GM21423 (cell line): ENCODE data around the gene NUDT4.
"Not testable (repeated sequence)": the region's sequence is repeated elsewhere in the genome, so short reads cannot be mapped to it uniquely, and the experiment has no call there.

ENCODE experiments used
- ATAC-seq: cut with Tn5 transposase; IDR thresholded peaks from one replicate; pipeline ENCODE4 v1.9.1; 2021; ENCODE audit warnings: mild to moderate bottlenecking, moderate library complexity; ENCODE audit not compliant: unreplicated experiment

NUDT4 gene

DNA sequence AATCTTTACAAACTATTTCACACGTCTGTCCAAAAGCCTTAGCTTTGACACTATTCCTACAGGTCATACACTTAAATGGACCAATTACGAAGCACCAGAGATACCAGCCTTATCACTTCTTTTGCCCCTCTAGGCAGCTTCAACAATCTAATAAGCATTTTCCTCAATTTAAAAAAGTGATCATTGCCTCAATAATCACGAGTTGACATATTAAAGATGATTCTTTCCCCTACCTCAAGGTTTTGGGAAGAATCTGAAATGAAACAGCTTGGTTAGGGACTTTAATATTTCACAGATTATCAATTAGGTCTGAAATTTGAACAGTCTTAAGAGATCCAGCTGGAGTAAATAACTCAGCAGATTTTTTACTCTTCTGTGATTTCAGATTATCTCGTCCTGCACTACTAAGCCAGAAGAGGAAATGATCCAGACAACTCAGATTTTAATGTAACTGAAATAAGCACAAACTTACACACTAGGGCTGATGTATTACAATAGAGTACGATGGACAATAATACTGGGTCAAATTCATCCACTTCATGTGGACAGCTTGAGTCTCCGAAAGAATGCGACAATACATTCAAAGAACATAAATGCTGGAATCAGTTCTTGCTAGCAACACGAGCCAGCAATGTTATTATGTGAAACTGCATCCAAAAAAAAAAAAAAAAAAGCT, 48.1 kb downstream of the NUDT4 start:
- no peak for ATAC-seq

DNA sequence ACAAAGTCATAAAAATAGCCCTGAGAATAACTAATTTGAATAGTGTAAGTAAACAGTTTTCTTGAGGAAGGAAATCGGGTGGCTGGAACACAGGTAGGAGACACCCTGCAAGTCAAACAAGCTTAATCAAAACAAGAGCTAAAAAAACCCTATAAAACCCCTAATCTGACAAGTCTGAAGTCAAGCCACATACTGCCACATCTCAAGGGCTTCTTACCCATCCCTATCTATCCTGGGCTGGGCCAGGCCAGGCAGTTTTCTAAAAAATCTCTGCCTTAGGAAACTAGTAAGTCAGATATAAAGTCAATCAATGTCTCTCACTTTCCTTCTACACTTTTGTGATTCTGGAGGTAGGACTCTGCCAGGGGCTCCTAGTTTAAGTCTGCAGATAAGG, 48.7 kb downstream of the NUDT4 start:
- ATAC-seq, result no peak

DNA sequence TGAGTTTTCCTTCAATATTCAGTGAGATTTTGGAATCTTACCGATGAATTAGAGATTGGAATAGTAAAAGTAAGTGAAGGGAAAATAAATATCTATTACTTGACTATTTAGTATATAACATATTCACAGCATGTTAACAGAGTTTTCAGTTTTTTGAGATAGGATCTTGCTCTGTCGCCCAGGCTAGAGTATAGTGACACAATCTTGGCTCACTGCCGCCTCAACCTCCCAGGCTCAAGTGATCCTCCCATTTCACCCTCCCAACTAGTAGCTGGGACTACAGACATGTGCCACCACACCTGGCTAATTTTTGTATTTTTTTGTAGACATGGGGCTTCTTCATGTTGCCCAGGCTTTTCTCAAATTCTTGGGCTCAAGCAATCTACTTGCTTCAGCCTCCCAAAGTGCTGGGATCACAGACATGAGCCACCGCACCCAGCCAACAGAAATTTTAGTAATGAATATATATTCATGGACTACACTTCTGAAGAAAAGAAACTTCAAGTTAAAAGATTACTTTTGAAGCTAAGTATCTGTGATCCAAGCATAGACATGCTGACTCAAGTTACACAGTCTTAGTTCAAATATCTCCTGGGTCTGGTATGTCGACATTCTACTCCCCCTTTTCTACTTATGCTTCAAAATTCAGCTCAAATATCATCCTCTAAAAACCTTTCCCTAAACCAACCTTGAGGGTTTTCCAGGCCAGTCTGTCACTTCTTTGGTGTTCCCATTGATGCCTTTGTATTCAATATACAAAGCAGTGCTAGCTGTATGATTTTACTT, 50.2 kb downstream of the NUDT4 start:
- ATAC-seq, result no peak

DNA sequence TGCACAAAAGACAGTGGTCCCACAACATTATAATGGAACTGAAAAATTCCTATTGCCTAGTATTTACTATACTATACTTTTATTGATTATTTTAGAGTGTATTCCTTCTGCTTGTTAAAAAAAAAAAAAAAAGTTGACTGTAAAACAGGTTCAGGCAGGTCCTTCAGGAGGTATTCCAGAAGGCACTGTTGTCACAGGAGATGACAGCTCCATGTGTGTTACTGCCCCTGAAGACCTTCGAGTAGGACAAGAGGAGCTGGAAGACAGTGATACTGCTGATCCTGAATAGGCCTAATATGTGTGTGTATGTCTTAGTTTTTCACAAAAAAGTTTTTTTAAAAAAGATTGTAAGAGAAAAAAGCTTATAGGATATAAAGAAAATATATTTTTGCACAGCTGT, 51.7 kb downstream of the NUDT4 start:
- no peak for ATAC-seq

DNA sequence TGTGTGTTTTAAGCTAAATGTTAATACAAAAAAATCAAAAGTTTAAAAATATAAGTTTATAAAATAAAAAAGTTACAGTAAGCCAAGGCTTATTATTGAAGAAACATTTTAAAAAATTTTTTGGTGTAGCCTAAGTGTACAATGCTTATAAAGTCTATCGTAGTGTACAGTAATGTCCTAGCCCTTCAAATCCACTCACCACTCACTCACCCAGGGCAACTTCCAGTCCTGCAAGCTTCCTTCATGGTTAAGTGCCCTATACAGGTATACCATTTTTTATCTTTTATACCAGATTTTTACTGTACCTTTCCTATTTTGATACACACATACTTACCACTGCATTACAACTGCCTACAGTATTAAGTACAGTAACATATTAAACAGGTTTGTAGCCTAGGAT, 52.1 kb downstream of the NUDT4 start:
- no peak for ATAC-seq

DNA sequence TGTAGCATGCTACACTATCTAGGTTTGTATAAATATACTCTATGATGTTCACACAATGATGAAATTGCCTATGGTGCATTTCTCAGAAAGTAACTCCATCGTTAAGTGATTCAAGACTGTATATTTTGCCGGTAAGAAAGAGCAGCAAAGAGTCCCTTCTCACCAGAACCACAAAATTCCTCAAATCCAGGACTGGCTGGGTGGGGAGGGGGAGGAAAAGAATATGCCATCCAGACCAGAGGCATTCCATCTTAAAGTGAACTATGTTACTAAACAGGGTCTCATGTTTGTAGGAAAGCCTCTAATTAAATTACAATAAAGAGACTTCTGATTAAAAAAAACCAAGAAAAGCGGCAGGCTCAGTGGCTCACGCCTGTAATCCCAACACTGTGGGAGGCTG, 52.6 kb downstream of the NUDT4 start:
- no peak for ATAC-seq

DNA sequence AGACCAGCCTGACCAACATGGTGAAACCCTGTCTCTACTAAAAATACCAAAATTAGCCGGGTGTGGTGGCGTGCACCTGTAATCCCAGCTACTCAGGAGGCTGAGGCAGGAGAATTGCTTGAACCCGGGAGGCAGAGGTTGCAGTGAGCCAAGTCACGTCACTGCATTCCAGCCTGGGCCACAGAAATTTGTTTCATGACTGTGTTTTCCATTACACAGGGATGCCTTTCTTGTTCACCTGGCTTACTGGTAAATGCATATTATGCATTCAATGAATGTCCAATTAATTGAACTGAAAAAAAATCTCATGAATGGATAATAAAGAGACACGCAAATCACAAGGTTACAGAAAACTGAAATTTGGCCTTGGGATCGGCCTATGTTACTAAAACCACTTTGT, 54.3 kb downstream of the NUDT4 start:
- not testable (repeated sequence) for ATAC-seq

DNA sequence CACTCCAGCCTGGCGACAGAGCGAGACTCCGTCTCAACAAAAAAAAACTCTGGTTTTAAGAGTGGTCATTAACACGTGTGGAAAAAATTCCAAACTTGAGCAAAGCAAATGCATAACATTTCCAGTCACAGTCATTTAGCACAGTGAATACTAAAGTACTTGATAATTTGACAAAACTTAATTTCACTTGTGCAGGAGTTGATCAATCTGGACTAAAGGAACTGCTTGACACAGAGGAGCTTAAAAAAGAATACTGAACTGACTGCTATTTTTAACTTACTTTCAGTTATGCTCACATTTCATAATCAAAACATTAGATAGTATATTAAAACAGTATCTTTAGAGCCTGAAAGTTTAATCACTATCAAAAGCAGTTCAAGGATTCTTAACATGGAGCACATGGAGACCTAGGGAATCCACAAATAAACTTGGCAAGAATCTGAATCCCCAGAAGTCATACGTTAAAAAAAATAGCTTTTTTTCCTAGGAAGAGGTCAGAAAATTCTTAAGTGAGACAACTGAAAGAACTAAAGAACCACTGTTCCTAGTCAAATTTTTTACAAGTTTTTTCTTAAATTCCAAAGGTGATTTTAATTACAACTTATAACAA, 56.6 kb downstream of the NUDT4 start:
- ATAC-seq, result no peak

DNA sequence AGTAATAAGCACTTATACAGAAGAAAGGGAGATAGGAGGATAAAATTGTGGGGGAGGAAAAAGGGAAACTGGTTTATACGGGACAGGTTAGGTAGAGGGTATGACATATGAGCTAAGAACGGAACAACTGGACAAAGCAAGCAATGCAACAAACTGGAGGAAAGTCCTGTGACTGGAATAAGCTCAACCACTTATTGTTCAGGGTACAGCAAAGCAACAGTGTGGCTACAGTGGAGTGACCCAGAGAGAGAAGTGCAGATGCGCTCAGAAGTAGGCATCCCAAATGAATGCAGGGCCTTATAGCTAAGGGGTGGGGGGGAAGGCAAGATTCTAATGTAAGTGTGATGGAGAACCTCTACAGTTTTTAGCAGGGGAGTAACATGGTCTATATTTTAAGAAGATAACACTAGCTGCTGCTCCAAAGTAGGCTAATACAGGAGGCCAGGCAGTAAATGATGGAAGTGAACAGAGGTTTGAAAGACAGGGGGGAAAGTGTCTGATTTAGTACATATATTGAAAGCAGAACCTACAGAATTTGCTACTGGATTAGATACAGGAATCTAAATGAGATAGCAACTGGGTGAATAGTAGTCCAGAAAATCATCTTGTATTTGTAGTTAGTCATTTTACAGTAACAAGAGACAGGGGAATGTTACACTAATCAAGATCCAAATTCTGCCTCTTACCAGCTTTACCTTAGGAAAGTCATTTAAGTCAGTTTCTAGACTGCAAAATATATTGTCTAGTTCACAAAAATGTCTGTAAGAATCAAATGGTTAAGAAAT, 60.7 kb downstream of the NUDT4 start:
- no peak for ATAC-seq

DNA sequence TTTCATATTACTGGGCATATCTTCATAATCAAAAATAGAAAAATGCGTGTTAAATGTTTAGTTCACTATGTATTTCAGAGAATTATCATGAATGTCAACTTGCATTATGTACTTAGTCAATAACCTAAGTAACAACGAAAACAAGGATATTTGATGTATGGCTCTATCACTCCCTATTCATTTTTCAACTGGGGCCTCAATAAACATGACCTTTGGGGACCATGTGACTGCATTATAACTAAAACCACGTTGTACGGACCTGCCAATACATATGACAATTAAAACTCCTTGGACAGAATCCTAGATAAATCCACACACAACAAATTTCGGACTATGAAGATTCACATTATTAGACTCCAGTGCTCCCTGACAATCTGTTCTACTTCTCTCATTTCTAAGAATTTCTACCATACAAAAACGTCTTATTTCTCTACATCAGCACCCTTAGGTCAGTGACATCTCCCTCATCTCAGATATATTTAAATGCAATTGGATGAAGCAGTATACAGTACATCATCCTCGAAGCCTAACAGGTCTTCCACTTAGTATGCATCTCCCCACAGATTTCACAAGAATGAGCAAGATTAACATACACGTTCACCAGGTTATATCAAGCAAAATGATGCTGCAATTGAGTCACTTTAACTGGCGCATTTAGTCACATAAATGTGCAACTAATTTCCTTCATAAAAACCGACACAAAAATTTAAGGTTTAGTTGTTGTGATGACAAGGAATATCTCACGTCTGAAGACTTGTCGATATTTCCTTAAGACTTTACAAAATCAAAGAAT, 62.5 kb downstream of the NUDT4 start:
- no peak for ATAC-seq

DNA sequence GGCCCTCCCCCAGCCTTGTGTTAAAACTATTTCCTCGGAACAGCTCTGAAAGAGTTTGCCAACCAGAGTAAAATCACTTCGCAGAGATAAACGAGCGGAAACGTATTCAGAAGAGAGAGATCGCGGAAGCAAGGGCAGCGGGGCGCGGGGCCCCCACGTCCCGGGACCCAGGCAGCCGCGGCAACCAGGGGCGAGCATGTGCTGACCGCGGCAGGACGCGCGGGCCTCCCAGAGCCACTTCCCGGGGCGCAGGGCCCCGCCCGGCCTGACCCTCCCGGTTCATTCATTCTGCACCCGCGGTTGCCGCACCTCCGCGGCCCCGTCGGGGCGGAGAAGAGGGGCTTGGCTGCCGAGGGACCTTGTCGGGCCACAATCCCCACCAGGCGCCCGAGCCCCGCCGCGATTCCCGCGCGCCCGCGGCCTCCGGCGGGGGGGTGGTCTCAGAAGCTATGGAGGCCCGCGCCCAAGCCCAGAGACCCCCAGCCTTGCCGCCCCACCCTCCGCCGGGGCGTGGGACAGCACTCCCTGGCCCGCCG, 63.4 kb downstream of the NUDT4 start:
- peak; percentile 9 for ATAC-seq

DNA sequence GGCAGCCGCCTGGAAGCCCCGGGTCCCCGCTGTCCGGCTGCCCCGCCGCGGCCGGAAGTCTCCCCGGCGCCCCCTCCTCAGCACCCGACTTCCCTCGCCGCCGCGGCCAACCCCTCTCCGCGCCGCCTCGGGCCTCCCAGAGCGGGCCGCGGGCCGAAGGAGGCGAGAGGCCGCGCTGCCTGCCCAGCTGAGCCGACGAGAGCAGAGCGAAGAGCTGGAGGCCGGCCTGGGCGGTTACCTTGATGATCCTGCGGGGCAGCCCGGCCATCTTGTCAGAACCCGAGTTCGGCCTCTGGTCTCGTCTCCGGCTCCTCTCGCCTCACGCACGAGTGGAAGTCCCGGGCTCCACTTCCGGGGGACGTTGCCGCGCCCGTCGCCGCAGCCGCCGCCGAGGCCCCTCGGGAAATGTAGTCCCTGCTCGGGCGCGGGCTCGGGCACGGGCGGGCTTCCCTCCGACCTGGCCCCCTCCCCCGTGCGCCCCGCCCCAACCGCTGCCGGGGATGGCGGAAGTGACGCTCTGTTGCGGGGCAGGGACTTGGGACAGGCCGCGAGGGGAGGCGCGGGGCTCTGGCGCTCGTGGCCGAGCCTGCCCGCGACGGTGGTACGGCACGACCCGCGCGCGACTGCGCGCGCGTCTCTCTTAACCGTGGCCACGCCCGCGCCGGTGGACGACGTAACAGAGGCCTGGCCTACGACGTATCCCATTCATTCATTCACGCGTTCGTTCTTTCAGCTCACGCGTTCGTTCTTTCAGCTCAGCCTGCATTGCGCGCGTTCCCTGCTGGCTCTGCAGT, 64.1 kb downstream of the NUDT4 start, which contains the start of gene UBE2N:
TSS of gene UBE2N (minus strand) at position 331 of the 794 bp plus-strand sequence. CDS start at position 268, 63 bp downstream.
- peak; percentile 74 for ATAC-seq

DNA sequence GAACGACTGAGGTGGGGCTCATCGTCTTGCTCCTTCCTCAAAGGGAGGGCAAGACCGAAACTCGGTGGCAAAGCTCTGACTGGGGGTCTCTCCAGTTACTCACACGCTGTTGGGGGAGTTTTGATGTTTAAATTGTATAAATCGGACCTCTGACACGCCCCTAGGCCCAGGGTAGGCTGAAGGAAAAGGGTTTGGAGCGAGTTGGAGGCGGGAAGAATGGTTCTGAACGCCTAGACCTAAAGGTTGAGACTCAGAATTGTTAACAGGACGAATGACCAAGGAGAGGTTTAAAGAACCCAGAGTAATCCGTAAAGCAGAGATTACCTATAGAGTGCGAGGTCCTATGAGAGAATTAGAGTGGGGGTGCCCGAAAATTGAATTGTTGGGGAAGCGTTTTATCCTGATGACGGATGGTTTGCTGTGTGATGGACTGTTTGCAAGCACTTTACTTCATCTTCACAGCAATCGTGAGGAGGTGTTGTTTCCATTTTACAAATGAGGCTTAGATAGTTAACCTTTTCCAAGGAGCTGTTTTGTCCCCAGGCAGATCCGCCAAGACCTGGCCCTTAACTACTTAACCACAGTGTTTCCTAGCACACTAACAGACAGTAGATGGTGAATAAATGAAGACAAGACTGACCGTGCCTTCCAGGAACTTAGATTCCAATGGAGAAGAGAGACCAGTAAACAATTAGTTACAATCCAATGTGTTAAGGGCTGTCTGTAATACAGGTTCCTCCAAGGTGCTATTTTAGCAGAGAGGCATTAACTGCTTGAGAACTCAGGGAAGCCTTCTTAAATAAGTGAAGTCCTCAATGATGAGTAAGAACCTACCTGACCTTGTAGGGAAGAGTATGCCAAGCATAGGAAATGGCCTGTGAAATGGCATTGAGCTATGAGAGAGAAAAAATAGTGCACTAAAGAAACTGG, 65.0 kb downstream of the NUDT4 start:
- no peak for ATAC-seq

DNA sequence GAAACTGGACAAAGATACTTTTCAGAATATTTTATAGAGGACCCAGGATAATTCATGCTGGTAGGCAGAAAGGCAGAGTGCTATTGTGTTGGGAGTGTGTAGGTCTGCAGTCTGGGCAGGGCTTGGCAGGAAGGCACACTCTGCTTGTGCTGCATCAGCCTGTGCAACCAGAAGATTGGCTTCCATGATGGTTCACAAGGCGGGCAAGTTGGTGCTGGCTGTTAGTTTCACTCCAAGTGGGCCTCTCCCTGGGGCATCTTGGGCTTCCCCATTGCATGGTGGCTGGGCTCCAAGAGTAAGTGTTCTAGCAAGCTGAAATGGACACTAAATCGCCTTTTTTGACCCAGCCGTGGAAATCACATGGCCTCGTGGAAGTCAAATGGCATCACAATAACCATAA, 65.9 kb downstream of the NUDT4 start:
- no peak for ATAC-seq

DNA sequence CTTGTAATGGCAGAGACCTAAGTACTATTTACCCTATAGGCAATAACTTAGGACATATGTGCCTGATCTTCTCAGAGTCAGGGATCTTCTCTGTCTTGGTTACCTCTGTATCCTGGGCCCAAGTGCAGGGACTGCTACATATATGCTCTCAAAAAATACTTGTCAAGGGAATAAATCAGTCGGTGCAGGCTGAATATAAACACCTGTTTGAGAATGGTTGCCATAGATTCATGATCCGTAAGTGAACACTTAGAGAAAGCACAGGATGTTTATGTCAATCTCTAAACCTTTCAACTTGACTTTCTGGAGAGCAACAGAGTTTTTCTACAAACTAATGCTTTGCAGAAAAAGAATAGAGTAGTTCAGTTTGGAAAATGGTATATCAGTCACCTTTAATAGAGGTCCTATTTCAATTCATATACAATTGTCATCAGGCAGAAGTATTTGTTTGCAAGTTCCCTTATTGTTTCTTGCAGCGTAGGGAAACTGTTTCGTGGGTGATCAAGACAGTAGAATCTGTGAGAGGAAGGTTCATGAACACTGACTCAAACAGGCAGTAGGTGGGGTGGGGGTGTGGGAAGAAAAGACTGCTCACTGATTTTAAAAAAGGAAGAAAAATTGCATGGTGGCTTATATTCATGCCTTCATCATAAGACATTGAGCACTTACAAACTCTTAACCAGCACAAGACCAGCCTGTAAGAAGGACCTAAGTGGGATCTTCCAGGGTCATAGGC, 70.0 kb downstream of the NUDT4 start:
- no peak for ATAC-seq

DNA sequence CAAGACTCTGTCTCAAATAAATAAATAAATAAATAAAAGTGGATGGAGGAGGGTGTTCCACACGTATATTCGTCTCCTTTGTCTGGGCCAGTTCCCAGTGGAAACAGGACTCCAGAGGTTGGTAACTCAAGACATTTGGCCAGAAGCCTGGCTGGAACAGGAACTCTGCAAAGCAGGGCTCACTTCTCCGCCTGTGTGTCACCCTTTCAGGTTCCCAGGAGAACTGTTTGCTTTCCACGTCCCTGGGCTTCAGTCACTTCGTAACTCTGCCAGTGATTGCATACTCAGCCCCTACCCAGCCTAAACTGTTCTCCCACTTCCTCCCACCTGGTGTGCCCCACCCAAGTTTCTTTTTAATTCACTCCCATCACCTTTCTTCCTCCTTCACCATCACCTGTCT, 71.1 kb downstream of the NUDT4 start:
- peak; percentile 22 for ATAC-seq

DNA sequence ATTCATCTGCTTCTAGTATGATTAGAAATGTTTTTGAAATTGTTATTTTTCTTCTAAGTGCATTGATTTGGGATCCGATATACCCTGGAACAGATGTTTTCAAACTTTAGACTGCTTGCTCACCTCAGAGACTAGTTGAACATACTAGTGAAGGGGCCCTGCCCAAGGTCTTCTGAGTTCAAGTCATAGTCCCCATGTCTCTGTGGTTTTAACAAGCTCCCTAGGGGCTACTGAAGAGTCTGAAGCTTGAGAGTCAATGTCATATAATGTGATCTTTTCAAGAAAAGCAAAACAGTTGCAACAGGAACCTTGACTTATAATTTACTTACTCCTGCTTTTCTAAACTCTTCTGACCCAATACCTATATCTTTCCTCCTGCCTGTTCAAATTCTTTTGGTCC, 71.6 kb downstream of the NUDT4 start:
- peak; percentile 92 for ATAC-seq
